Measurements from ENCODE around the gene BCL11A.

DNA sequence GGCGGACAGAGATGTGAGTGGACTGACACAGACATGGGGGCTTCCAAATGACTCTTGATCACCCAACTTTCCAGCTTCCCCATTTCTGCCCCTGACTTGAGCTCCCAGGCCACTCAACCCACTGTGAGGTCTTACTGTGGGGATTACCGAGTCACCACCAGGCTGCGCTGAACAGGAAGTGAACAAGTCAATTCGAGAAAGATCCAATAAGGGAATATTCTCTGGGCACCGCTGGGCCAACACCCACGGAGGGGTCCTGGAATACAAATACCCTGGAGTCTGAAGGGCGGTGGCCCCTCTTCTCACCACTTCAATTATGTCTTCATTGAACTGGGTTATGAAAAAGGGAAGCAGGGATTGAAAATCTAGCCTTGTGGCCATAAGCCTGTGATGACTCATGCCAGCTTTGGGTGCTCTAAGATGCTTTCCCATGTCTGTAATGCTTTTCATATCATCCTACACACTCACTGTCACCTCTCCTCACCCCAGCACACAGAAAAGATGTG is 37.7 kb downstream of the BCL11A start:
- TF ChIP-seq, protein P1, sequence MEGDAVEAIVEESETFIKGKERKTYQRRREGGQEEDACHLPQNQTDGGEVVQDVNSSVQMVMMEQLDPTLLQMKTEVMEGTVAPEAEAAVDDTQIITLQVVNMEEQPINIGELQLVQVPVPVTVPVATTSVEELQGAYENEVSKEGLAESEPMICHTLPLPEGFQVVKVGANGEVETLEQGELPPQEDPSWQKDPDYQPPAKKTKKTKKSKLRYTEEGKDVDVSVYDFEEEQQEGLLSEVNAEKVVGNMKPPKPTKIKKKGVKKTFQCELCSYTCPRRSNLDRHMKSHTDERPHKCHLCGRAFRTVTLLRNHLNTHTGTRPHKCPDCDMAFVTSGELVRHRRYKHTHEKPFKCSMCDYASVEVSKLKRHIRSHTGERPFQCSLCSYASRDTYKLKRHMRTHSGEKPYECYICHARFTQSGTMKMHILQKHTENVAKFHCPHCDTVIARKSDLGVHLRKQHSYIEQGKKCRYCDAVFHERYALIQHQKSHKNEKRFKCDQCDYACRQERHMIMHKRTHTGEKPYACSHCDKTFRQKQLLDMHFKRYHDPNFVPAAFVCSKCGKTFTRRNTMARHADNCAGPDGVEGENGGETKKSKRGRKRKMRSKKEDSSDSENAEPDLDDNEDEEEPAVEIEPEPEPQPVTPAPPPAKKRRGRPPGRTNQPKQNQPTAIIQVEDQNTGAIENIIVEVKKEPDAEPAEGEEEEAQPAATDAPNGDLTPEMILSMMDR (conservative IDR thresholded peaks at IDR 0.05; ENCODE audit: low read depth, low read length): no peak
- no peak for TF ChIP-seq EZH2 (IDR thresholded peaks at IDR 0.05; ENCODE audit: borderline replicate concordance, low read depth, low read length, poor library complexity, severe bottlenecking)

Measured in A673 (cell line).